Upper lobe of left lung (tissue), 4 donors: ENCODE results near the gene TLK2.

Source experiments
- CTCF ChIP-seq, 6 experiments: fragments of 450-650 bp in 4 of 6; fragments of 200-600 bp in 2 of 6; sonication (generic) in 2 of 6; IDR thresholded peaks; one replicate each; pipeline ENCODE4 v1.5.1; 2016 to 2019; ENCODE audit warnings: antibody characterized with exemption in 6 of 6
- EP300 ChIP-seq, 4 donors: sonication (generic); formaldehyde crosslinking; IDR thresholded peaks; one replicate each; pipeline ENCODE4 v1.5.1; 2017; ENCODE audit warnings: antibody characterized with exemption in 4 of 4, control low read depth in 2 of 4
- POLR2AphosphoS5 ChIP-seq, 2 donors: sonication (generic); formaldehyde crosslinking; IDR thresholded peaks; one replicate each; pipeline ENCODE4 v1.5.1; 2017; ENCODE audit warnings: antibody characterized with exemption in 2 of 2

GRCh38 chr17:62611292-62611691 is 132.7 kb downstream of the TLK2 start:
- TF ChIP-seq CTCF (IDR thresholded peaks at IDR 0.05) = no peak
- no peak for TF ChIP-seq EP300 (IDR thresholded peaks at IDR 0.05)
- TF ChIP-seq POLR2AphosphoS5 (IDR thresholded peaks at IDR 0.05) = no peak
